HG03095 (cell line): Measurements from ENCODE around the gene P2RX1.
"Not testable (repeated sequence)": the region's sequence is repeated elsewhere in the genome, so short reads cannot be mapped to it uniquely, and the experiment has no call there.

Experiments used
- ATAC-seq: cut with Tn5 transposase; IDR thresholded peaks from one replicate; pipeline ENCODE4 v1.9.1; 2021; ENCODE audit warnings: moderate library complexity; ENCODE audit not compliant: unreplicated experiment

P2RX1 gene

GRCh38 chr17:3861761-3862681 lies 54.2 kb downstream of the P2RX1 start:
- no peak for ATAC-seq

- no peak for ATAC-seq
Measured at GRCh38 chr17:3860939-3861700, 55.1 kb downstream of the P2RX1 start.

- no peak for ATAC-seq
Measured at GRCh38 chr17:3859940-3860339, 56.3 kb downstream of the P2RX1 start.

GRCh38 chr17:3857261-3858105 lies 58.8 kb downstream of the P2RX1 start:
- ATAC-seq: no peak

GRCh38 chr17:3854204-3854603 lies 62.1 kb downstream of the P2RX1 start:
- ATAC-seq: not testable (repeated sequence)

GRCh38 chr17:3852561-3852960 lies 63.7 kb downstream of the P2RX1 start:
- no peak for ATAC-seq

GRCh38 chr17:3851461-3852100 lies 64.7 kb downstream of the P2RX1 start:
- ATAC-seq: no peak

- no peak for ATAC-seq
Measured at GRCh38 chr17:3848229-3848835, 67.9 kb downstream of the P2RX1 start.

GRCh38 chr17:3847165-3847670 lies 69.0 kb downstream of the P2RX1 start:
- ATAC-seq: no peak
